Lower lobe of right lung (tissue), 2 donors: ENCODE data around the gene BUD31. TPM values are rescaled to one million over a fixed set of nuclear protein-coding genes. Genes with fewer than 3 reads are reported as not detected.

Experiments used
- ATAC-seq, 2 donors: fragments of 200-7000 bp; cut with Tn5 transposase; one replicate each; pipeline ENCODE4 v1.9.1; 2020 to 2022; ENCODE audit warnings: mild to moderate bottlenecking in 2 of 2, moderate library complexity in 2 of 2
- DNase-seq: peaks from one replicate; pipeline ENCODE4 v3.0.0-alpha.2; 2020
- H3K27ac ChIP-seq: fragments of 200-600 bp; one replicate; pipeline ENCODE4 v1.8.0; 2022
- H3K27me3 ChIP-seq: fragments of 200-600 bp; one replicate; pipeline ENCODE4 v1.8.0; 2022; ENCODE audit warnings: low read depth
- H3K36me3 ChIP-seq: fragments of 200-600 bp; one replicate; pipeline ENCODE4 v1.8.0; 2022; ENCODE audit warnings: mild to moderate bottlenecking
- H3K4me1 ChIP-seq: fragments of 200-600 bp; one replicate; pipeline ENCODE4 v1.8.0; 2022
- H3K4me3 ChIP-seq: fragments of 200-600 bp; one replicate; pipeline ENCODE4 v1.8.0; 2022; ENCODE audit warnings: mild to moderate bottlenecking
- H3K9me3 ChIP-seq: fragments of 200-600 bp; one replicate; pipeline ENCODE4 v1.8.0; 2022
- CTCF ChIP-seq: fragments of 200-600 bp; IDR thresholded peaks from one replicate; pipeline ENCODE4 v1.8.0; 2022; ENCODE audit warnings: antibody characterized with exemption, mild to moderate bottlenecking
- intact Hi-C: fragments of 100-400 bp; cut with DNase I; formaldehyde crosslinking; loops from one replicate; pipeline ENCODE4 v1.11.0; 2022
- total RNA-seq: library from RNA; stranded (reverse); fragmentation: NEBNext Ultra II Directional; extraction: Animal tissue kit (Norgen Biotek cat#: 25700); gene quantifications from one replicate; pipeline ENCODE4 v1.2.1, GENCODE V29; 2021
- donor health status: DM: no; HTN: yes; CAD: no; lungs with severe emphysema.

BUD31 gene
- total RNA-seq, 1 donor from 2014 or later = 64.2 TPM

- Histone ChIP-seq H3K4me3 (no peak overlapping the region), H3K36me3 (peaks cover 87% of the 10 kb centered on the region), H3K27me3 (no peaks in the 10 kb centered on the region), H3K27ac (no peak overlapping the region), H3K4me1 (peaks cover 37% of the 10 kb centered on the region), H3K9me3 (no peaks in the 10 kb centered on the region)
- no peak for DNase-seq
- ATAC-seq = no peak
- no peak for TF ChIP-seq CTCF
- intact Hi-C loops = no loop called here
These were observed 13.0 kb upstream of the BUD31 start for GRCh38 chr7:99395616-99396327.

- Histone ChIP-seq H3K9me3 (no peaks in the 10 kb centered on the region), H3K27ac (no peak overlapping the region), H3K27me3 (no peaks in the 10 kb centered on the region), H3K4me3 (no peak overlapping the region), H3K4me1 (peaks cover 37% of the 10 kb centered on the region), H3K36me3 (peaks cover 87% of the 10 kb centered on the region)
- no peak for TF ChIP-seq CTCF
- ATAC-seq = no peak
- DNase-seq = no peak
- intact Hi-C loops = no loop called here
These were observed 12.1 kb upstream of the BUD31 start for GRCh38 chr7:99396418-99397296.

GRCh38 chr7:99397297-99397983, 11.3 kb upstream of the BUD31 start:
- intact Hi-C loops = no loop called here
- Histone ChIP-seq H3K4me1 (peaks cover 31% of the 10 kb centered on the region), H3K27ac (no peak overlapping the region), H3K36me3 (peaks cover 87% of the 10 kb centered on the region), H3K27me3 (no peaks in the 10 kb centered on the region), H3K4me3 (no peak overlapping the region), H3K9me3 (no peaks in the 10 kb centered on the region)
- DNase-seq (no peak), ATAC-seq (no peak)
- TF ChIP-seq CTCF = no peak

- H3K27ac ChIP-seq = no peak overlapping the region
- TF ChIP-seq CTCF = no peak
- no peaks in the 10 kb centered on the region for H3K27me3 ChIP-seq
- H3K4me1 ChIP-seq = peaks cover 16% of the 10 kb centered on the region
- no peaks in the 10 kb centered on the region for H3K9me3 ChIP-seq
- H3K4me3 ChIP-seq = no peak overlapping the region
- peaks cover 97% of the 10 kb centered on the region for H3K36me3 ChIP-seq
- ATAC-seq (peak in 1 of 2 donors; percentile 3), DNase-seq (no peak)
- intact Hi-C loops = no loop called here
These were observed 9.8 kb upstream of the BUD31 start for GRCh38 chr7:99398891-99399445.

GRCh38 chr7:99399597-99399996, 9.2 kb upstream of the BUD31 start:
- peaks cover 97% of the 10 kb centered on the region for H3K36me3 ChIP-seq

More at GRCh38 chr7:99399597-99399996, 9.2 kb upstream of the BUD31 start:
- no peaks in the 10 kb centered on the region for H3K27me3 ChIP-seq
- peak; percentile 69 for DNase-seq
- ATAC-seq = peak; percentile 73 to 81
- no peaks in the 10 kb centered on the region for H3K9me3 ChIP-seq
- TF ChIP-seq CTCF = no peak
- peaks cover 16% of the 10 kb centered on the region for H3K4me1 ChIP-seq
- no peak overlapping the region for H3K27ac ChIP-seq
- no peak overlapping the region for H3K4me3 ChIP-seq
- intact Hi-C loops = no loop called here
